Liver (tissue), 9 donors: ENCODE measurements around the gene ZNF778. TPM values are rescaled to one million over a fixed set of nuclear protein-coding genes. Genes with fewer than 3 reads are reported as not detected.

Source experiments
- DNase-seq: peaks from one replicate; pipeline ENCODE4 v3.0.0-alpha.2; 2017; ENCODE audit warnings: low spot score
- H3K27ac ChIP-seq, 2 donors: one replicate each; pipeline ENCODE4 v1.7.0; 2013; ENCODE audit warnings: inconsistent platforms in 2 of 2, low read length in 2 of 2, control low read depth in 1 of 2, low read depth in 1 of 2, mild to moderate bottlenecking in 1 of 2
- H3K27me3 ChIP-seq, 4 donors: one replicate each; pipeline versions ENCODE4 v1.6.1 to v1.7.0; 2013; ENCODE audit warnings: low read length in 3 of 4, inconsistent platforms in 1 of 4, mild to moderate bottlenecking in 1 of 4, moderate library complexity in 1 of 4; ENCODE audit not compliant: control insufficient read depth in 4 of 4, insufficient read depth in 4 of 4
- H3K36me3 ChIP-seq, 4 donors: one replicate each; pipeline versions ENCODE4 v1.6.1 to v1.7.0; 2013; ENCODE audit warnings: low read length in 3 of 4, mild to moderate bottlenecking in 3 of 4, low read depth in 1 of 4, moderate library complexity in 1 of 4; ENCODE audit not compliant: control insufficient read depth in 4 of 4, insufficient read depth in 3 of 4
- H3K4me1 ChIP-seq, 4 donors: one replicate each; pipeline versions ENCODE4 v1.6.1 to v1.7.0; 2013; ENCODE audit warnings: low read length in 3 of 4, mild to moderate bottlenecking in 3 of 4, moderate library complexity in 1 of 4; ENCODE audit not compliant: control insufficient read depth in 4 of 4, insufficient read depth in 4 of 4
- H3K4me3 ChIP-seq, 3 donors: one replicate each; pipeline versions ENCODE4 v1.6.1 to v1.7.0; 2013; ENCODE audit warnings: low read length in 3 of 3, control low read depth in 1 of 3, low read depth in 1 of 3, mild to moderate bottlenecking in 1 of 3
- H3K9ac ChIP-seq, 2 donors: one replicate each; pipeline ENCODE4 v1.7.0; 2013; ENCODE audit warnings: low read length in 2 of 2, mild to moderate bottlenecking in 2 of 2, moderate library complexity in 2 of 2, control low read depth in 1 of 2, low read depth in 1 of 2
- H3K9me3 ChIP-seq, 4 donors: one replicate each; pipeline versions ENCODE4 v1.6.1 to v1.7.0; 2013; ENCODE audit warnings: low read length in 3 of 4; ENCODE audit not compliant: control insufficient read depth in 4 of 4
- FOXA2 ChIP-seq: IDR thresholded peaks from 2 replicates; pipeline ENCODE4 v1.6.1; 2016; ENCODE audit warnings: antibody characterized with exemption
- HNF4G ChIP-seq: IDR thresholded peaks from 2 replicates; pipeline ENCODE4 v1.6.1; 2016; ENCODE audit warnings: antibody characterized with exemption
- RAD21 ChIP-seq, 2 donors: IDR thresholded peaks; 2 replicates each; pipeline ENCODE4 v1.6.1; 2016; ENCODE audit warnings: antibody characterized with exemption in 2 of 2, mild to moderate bottlenecking in 2 of 2
- RXRA ChIP-seq, 2 donors: IDR thresholded peaks; 2 replicates each; pipeline ENCODE4 v1.6.1; 2017 to 2018; ENCODE audit warnings: antibody characterized with exemption in 2 of 2, mild to moderate bottlenecking in 1 of 2
- SP1 ChIP-seq: IDR thresholded peaks from 2 replicates; pipeline ENCODE4 v1.6.1; 2018; ENCODE audit warnings: antibody characterized with exemption, mild to moderate bottlenecking
- WGBS: extraction: QIAGEN DNeasy Blood & Tissue Kit; methylation state at CpG from one replicate; pipeline ENCODE4 v1.1.7; 2013; 5-methylcytosine and 5-hydroxymethylcytosine counted together
- polyA plus RNA-seq, 2 donors: library from polyadenylated mRNA; stranded (reverse) in 1 of 2; unstranded in 1 of 2; fragments of 200-250 nt in 1 of 2; fragments of >200 nt in 1 of 2; fragmentation: Nextera tagmentation in 1 of 2; extraction: Ambion mirVana in 1 of 2; gene quantifications; one replicate each; pipeline versions ENCODE4 v1.2.1 to v1.2.3, GENCODE V29; 2013 to 2015
- total RNA-seq, 2 donors: library from RNA; depleted of rRNA; stranded (reverse); fragments of >200 nt; gene quantifications; one replicate each; pipeline ENCODE4 v1.2.3, GENCODE V29; 2014
- TF ChIP-seq, protein P1 (sequence below): IDR thresholded peaks from 2 replicates; pipeline ENCODE4 v1.6.1; 2016; ENCODE audit warnings: antibody characterized with exemption
- TF ChIP-seq, protein P2 (sequence below): IDR thresholded peaks from 2 replicates; pipeline ENCODE4 v1.6.1; 2016; ENCODE audit warnings: antibody characterized with exemption
- TF ChIP-seq, protein P3 (sequence below): IDR thresholded peaks from 2 replicates; pipeline ENCODE4 v1.6.1; 2016; ENCODE audit warnings: antibody characterized with exemption, mild to moderate bottlenecking
- donor health status: healthy.
- donor health status: healthy.
- donor health status: healthy.
- donor health status: healthy.
- donor health status: healthy.

ZNF778 gene
- total and polyA plus RNA-seq, 4 donors, result 0.75 to 9.2 (median 4.2) TPM

DNA sequence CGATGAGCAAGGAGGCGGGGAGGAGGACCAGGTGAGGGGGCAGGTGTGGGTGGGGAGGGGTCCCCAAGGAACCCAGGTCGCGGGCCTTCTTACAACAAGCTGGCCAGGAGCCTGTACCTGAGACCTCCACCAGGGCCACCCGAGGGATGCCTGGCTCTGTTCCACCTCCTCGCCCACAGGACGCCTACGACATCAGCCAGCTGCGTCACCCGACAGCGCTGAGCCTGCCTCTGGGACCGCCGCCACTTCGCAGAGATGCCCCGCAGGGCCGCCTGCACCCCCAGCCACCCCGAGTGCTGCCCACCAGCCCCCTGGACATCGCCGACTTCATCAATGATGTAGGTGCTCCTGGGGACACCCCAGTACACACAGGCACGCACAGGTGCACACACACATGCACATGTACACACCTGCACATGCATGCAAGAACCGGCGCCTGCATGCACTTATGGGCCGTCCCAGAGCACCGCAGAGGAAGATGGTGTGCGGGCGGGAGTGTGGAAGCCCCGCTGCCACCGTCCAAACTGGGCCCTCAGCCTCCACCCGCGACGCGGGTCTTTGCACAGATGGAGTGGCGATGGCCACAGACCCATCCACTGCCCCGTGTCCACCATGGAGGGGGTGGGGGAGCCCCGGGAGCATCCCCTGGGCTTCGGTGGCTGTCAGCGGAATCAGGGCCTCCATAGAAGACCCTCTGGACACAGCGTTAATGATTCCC, 23.8 kb upstream of the ZNF778 start (continued):
- TF ChIP-seq, protein P1, sequence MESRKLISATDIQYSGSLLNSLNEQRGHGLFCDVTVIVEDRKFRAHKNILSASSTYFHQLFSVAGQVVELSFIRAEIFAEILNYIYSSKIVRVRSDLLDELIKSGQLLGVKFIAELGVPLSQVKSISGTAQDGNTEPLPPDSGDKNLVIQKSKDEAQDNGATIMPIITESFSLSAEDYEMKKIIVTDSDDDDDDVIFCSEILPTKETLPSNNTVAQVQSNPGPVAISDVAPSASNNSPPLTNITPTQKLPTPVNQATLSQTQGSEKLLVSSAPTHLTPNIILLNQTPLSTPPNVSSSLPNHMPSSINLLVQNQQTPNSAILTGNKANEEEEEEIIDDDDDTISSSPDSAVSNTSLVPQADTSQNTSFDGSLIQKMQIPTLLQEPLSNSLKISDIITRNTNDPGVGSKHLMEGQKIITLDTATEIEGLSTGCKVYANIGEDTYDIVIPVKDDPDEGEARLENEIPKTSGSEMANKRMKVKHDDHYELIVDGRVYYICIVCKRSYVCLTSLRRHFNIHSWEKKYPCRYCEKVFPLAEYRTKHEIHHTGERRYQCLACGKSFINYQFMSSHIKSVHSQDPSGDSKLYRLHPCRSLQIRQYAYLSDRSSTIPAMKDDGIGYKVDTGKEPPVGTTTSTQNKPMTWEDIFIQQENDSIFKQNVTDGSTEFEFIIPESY, result no peak
- TF ChIP-seq SP1 (no peak), RAD21 (IDR thresholded peaks at IDR 0.05) (no peak), HNF4G (no peak), FOXA2 (no peak)
- TF ChIP-seq, protein P2, sequence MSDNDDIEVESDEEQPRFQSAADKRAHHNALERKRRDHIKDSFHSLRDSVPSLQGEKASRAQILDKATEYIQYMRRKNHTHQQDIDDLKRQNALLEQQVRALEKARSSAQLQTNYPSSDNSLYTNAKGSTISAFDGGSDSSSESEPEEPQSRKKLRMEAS, result no peak

DNA sequence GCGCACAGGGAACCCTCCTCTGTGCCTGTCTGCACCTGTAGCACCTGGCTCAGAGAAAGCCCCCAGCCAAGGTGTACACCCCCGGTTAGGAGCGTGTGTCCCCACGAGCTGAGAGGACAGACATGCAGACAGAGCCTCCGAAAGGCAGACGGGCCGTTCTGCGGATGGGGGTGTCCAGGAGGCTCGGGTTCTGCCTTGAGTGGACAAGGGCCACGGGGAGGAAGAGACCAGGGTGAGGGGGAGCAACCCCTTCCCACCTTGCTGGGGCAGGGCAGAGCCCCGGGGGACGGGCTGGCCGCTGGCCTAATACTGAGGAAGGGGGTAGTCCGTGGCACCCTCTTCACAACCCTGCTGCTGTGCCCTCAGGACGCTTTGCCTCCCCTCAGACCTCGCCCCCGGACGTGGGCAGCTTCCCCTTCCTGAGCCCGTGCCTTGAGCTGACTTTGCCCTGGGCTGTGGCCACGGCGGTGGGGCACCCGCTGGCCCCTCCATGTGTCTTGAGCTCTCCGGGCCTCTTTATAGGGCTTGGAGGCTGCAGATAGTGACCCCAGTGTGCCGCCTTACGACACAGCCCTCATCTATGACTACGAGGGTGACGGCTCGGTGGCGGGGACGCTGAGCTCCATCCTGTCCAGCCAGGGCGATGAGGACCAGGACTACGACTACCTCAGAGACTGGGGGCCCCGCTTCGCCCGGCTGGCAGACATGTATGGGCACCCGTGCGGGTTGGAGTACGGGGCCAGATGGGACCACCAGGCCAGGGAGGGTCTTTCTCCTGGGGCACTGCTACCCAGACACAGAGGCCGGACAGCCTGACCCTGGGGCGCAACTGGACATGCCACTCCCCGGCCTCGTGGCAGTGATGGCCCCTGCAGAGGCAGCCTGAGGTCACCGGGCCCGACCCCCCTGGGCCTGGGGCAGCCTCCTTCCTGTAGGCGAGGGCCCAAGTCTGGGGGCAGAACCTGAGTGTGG, 22.9 kb upstream of the ZNF778 start:
- Histone ChIP-seq H3K4me1 (peaks cover 0 to 5% (median 4%) of the 10 kb centered on the region in 4 donors), H3K36me3 (no peaks in the 10 kb centered on the region), H3K9ac (no peak overlapping the region), H3K9me3 (no peaks in the 10 kb centered on the region), H3K27ac (no peak overlapping the region), H3K27me3 (peaks cover 0 to 5% (median 0%) of the 10 kb centered on the region in 4 donors), H3K4me3 (no peak overlapping the region)
- 88% methylated on average over 45 of the region's 45 CpGs for WGBS
- TF ChIP-seq RXRA (IDR thresholded peaks at IDR 0.05), result no peak
- TF ChIP-seq, protein P3, sequence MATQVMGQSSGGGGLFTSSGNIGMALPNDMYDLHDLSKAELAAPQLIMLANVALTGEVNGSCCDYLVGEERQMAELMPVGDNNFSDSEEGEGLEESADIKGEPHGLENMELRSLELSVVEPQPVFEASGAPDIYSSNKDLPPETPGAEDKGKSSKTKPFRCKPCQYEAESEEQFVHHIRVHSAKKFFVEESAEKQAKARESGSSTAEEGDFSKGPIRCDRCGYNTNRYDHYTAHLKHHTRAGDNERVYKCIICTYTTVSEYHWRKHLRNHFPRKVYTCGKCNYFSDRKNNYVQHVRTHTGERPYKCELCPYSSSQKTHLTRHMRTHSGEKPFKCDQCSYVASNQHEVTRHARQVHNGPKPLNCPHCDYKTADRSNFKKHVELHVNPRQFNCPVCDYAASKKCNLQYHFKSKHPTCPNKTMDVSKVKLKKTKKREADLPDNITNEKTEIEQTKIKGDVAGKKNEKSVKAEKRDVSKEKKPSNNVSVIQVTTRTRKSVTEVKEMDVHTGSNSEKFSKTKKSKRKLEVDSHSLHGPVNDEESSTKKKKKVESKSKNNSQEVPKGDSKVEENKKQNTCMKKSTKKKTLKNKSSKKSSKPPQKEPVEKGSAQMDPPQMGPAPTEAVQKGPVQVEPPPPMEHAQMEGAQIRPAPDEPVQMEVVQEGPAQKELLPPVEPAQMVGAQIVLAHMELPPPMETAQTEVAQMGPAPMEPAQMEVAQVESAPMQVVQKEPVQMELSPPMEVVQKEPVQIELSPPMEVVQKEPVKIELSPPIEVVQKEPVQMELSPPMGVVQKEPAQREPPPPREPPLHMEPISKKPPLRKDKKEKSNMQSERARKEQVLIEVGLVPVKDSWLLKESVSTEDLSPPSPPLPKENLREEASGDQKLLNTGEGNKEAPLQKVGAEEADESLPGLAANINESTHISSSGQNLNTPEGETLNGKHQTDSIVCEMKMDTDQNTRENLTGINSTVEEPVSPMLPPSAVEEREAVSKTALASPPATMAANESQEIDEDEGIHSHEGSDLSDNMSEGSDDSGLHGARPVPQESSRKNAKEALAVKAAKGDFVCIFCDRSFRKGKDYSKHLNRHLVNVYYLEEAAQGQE, result no peak
- TF ChIP-seq, protein P2, result no peak
- TF ChIP-seq, protein P1, result no peak
- no peak for DNase-seq
